ENCODE data around the gene CACTIN. TPM values are rescaled to one million over a fixed set of nuclear protein-coding genes. Genes with fewer than 3 reads are reported as not detected.
A peak's percentile ranks its signal among the peaks of the same experiment; 100 is the strongest.
"Not testable (repeated sequence)": the region's sequence is repeated elsewhere in the genome, so short reads cannot be mapped to it uniquely, and the experiment has no call there.

Gene CACTIN
- total RNA-seq, 4 donors from 2014 or later, result 20.3 to 34.2 (median 28.6) TPM

- H3K4me3 ChIP-seq, result peak overlapping the region; percentile 5 to 50
- H3K27ac ChIP-seq, result peak overlapping the region in 3 of 4 donors; percentile 66 to 76 (median 74)
- no peak for ATAC-seq
- H3K4me1 ChIP-seq, result peaks cover 0 to 25% (median 10%) of the 10 kb centered on the region in 3 donors
- H3K36me3 ChIP-seq, result peaks cover 0 to 4% of the 10 kb centered on the region in 2 donors
- TF ChIP-seq, protein P1, sequence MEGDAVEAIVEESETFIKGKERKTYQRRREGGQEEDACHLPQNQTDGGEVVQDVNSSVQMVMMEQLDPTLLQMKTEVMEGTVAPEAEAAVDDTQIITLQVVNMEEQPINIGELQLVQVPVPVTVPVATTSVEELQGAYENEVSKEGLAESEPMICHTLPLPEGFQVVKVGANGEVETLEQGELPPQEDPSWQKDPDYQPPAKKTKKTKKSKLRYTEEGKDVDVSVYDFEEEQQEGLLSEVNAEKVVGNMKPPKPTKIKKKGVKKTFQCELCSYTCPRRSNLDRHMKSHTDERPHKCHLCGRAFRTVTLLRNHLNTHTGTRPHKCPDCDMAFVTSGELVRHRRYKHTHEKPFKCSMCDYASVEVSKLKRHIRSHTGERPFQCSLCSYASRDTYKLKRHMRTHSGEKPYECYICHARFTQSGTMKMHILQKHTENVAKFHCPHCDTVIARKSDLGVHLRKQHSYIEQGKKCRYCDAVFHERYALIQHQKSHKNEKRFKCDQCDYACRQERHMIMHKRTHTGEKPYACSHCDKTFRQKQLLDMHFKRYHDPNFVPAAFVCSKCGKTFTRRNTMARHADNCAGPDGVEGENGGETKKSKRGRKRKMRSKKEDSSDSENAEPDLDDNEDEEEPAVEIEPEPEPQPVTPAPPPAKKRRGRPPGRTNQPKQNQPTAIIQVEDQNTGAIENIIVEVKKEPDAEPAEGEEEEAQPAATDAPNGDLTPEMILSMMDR (IDR thresholded peaks at IDR 0.05), result peak in 3 of 4 experiments; percentile 42 to 76 (median 65)
- no peak for TF ChIP-seq EP300 (IDR thresholded peaks at IDR 0.05)
- H3K27me3 ChIP-seq, result peaks cover 20% of the 10 kb centered on the region
- WGBS, 2 donors (ENCODE audit: low coverage in 1 of 2), result 6% methylated on average over 3 of the region's 16 CpGs; no CpG with 5 or more reads in 1 of the 2 donors
- H3K9me3 ChIP-seq, result no peaks in the 10 kb centered on the region
Observed at GRCh38 chr19:3586127-3586626, 40.4 kb downstream of the CACTIN start.

GRCh38 chr19:3585301-3586126, 41.1 kb downstream of the CACTIN start, which contains the start of gene GIPC3:
GIPC3 (plus strand) TSS chr19:3585478; CDS start chr19:3585598, 120 bp downstream.
- H3K4me3 ChIP-seq, result peak within 1 kb of the TSS; percentile 5 to 50
- ATAC-seq, result peak; percentile 21
- TF ChIP-seq EP300 (IDR thresholded peaks at IDR 0.05) (no peak), POLR2AphosphoS5 (IDR thresholded peaks at IDR 0.05) (no peak)
- WGBS, 2 donors (ENCODE audit: low coverage in 1 of 2), result 0% methylated on average over 2 of the region's 84 CpGs; no CpG with 5 or more reads in 1 of the 2 donors
- no peaks in the 10 kb centered on the region for H3K9me3 ChIP-seq
- peaks cover 0 to 28% (median 10%) of the 10 kb centered on the region in 3 donors for H3K4me1 ChIP-seq
- H3K27ac ChIP-seq, result peak within 1 kb of the TSS in 3 of 4 donors; percentile 66 to 76 (median 74)
- H3K36me3 ChIP-seq, result peaks cover 0 to 4% of the 10 kb centered on the region in 2 donors
- H3K27me3 ChIP-seq, result peaks cover 20% of the 10 kb centered on the region

DNA sequence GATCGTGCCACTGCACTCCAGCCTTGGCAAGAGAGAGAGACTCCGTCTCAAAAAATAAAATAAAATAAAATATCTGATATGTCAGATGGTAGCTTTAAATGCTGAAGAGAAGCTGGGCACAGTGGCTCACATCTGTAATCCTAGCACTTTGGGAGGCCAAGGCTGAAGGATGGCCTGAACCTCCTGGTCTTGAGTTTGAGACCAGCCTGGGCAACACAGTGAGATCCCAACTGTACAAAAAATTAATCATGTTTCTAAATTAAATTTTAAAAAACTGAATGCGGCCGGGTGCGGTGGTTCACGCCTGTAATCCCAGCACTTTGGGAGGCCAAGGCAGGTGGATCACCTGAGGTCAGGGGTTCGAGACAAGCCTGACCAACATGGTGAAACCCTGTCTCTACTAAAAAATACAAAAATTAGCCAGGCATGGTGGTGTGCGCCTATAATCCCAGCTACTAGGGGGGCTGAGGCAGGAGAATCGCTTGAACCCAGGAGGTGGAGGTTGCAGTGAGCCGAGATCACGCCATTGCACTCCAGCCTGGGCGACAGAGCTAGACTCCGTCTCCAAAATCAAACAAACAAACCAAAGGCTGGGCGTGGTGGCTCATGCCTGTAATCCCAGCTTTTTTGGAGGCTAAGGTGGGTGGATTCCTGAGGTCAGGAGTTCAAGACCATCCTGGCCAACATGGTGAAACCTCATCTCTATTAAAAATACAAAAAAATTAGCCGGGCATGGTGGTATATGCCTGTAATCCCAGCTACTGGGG, 42.4 kb downstream of the CACTIN start:
- WGBS, 2 donors (ENCODE audit: low coverage in 1 of 2), result 84 to 87% methylated on average over 9 to 15 of the region's 15 CpGs
- not testable (repeated sequence) for H3K27ac ChIP-seq, ATAC-seq, H3K9me3 ChIP-seq, H3K36me3 ChIP-seq, H3K4me3 ChIP-seq
- Histone ChIP-seq H3K27me3 (peaks cover 20% of the 10 kb centered on the region), H3K4me1 (peaks cover 0 to 41% (median 10%) of the 10 kb centered on the region in 3 donors)

GRCh38 chr19:3581792-3582191, 44.8 kb downstream of the CACTIN start:
- not testable (repeated sequence) for H3K36me3 ChIP-seq, H3K9me3 ChIP-seq, H3K4me3 ChIP-seq, ATAC-seq
- H3K4me1 ChIP-seq, result peaks cover 0 to 44% (median 10%) of the 10 kb centered on the region in 3 donors
- WGBS, 2 donors (ENCODE audit: low coverage in 1 of 2), result 80 to 100% methylated on average over 1 of the region's 4 CpGs
- peaks cover 20% of the 10 kb centered on the region for H3K27me3 ChIP-seq
- peak overlapping the region in 2 of 4 donors; percentile 80 to 83 for H3K27ac ChIP-seq

GRCh38 chr19:3580156-3580934, 46.2 kb downstream of the CACTIN start:
- H3K9me3 ChIP-seq, result no peaks in the 10 kb centered on the region
- H3K4me1 ChIP-seq, result peaks cover 0 to 44% (median 9%) of the 10 kb centered on the region in 3 donors
- H3K4me3 ChIP-seq, result no peak overlapping the region
- TF ChIP-seq POLR2A (IDR thresholded peaks at IDR 0.05) (no peak), POLR2AphosphoS5 (IDR thresholded peaks at IDR 0.05) (peak; percentile 66)
- peaks cover 9% of the 10 kb centered on the region for H3K27me3 ChIP-seq
- WGBS, 2 donors (ENCODE audit: low coverage in 1 of 2), result 18 to 36% methylated on average over 7 to 11 of the region's 11 CpGs
- peaks cover 0 to 8% of the 10 kb centered on the region in 2 donors for H3K36me3 ChIP-seq
- ATAC-seq, result peak; percentile 60
- H3K27ac ChIP-seq, result peak overlapping the region in 3 of 4 donors; percentile 70 to 83 (median 80)

DNA sequence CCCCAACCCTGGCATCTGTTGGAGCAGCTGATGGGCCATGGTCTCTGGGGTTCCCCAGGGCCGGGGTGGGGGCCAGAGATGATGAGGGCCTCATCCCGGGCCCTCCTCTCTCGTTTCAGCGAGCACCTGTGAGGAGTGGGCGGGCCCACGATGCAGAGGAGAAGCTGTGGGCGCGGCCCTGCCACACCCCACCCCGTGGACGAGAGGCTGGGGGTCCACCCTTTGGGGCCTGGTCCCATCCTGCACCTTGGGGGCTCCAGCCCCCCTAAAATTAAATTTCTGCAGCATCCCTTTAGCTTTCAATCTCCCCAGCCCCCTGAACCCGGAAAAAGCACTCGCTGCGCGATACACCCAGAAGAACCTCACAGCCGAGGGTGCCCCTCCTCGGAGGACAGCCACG, 48.2 kb downstream of the CACTIN start:
- TF ChIP-seq EP300 (IDR thresholded peaks at IDR 0.05), result no peak
- no peak for TF ChIP-seq POLR2A (IDR thresholded peaks at IDR 0.05)
- peaks cover 0 to 12% of the 10 kb centered on the region in 2 donors for H3K36me3 ChIP-seq

More for the DNA sequence above, 48.2 kb downstream of the CACTIN start:
- no CpG with 5 or more reads among the region's 17 CpGs for WGBS, 2 donors (ENCODE audit: low coverage in 1 of 2)
- Histone ChIP-seq H3K9me3 (no peaks in the 10 kb centered on the region), H3K27me3 (no peaks in the 10 kb centered on the region), H3K4me1 (peaks cover 0 to 58% (median 14%) of the 10 kb centered on the region in 3 donors), H3K4me3 (no peak overlapping the region), H3K27ac (peak overlapping the region in 3 of 4 donors; percentile 80 to 83 (median 83))
- no peak for ATAC-seq
